ENCODE results near the gene DNM2.
"Not testable (repeated sequence)": the region's sequence is repeated elsewhere in the genome, so short reads cannot be mapped to it uniquely, and the experiment has no call there.

DNM2 gene

DNA sequence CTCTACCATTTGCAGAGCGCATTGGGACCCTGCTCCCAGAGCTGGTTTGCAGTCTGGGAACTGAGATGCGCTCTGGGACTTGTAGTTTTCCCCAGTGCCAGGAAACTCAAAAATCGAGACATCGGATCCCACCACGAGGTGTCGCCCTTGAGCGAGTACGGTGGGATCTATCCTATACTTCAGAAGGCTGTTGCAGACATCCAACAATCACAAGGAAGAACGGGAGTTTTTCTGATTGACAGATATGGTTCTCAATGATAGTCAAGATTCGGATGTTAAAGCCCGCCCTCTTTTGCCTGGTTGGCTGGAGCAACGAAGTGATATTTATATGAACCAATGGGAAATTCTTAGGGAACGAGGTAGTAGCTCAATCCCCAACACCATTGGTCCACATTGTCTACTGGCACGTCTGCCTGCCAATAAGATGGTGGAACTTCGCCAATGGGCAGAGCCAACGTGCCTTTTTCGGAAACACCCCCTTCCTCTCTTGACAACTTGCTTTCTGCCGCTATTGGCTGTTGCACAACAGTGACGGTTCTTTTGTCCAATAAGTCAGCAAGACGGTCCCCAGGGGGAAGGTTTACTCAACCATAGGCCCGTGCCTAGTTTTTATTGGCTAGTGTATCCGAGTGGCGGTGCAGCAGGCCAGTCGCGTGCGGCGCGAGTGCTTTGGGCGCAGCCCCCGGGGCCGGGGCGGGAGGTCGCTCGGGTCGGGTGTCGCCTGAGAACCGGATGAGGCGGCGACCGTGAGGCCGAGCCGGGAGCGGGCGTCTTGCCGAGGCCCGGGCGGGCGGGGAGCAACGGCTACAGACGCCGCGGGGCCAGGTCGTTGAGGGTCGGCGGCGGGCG lies at the start of gene DNM2:
DNM2 (plus strand) TSS at position 724 of the 849 bp plus-strand sequence. CDS start 164 bp downstream, outside the sequence.
- TF ChIP-seq, protein P1, sequence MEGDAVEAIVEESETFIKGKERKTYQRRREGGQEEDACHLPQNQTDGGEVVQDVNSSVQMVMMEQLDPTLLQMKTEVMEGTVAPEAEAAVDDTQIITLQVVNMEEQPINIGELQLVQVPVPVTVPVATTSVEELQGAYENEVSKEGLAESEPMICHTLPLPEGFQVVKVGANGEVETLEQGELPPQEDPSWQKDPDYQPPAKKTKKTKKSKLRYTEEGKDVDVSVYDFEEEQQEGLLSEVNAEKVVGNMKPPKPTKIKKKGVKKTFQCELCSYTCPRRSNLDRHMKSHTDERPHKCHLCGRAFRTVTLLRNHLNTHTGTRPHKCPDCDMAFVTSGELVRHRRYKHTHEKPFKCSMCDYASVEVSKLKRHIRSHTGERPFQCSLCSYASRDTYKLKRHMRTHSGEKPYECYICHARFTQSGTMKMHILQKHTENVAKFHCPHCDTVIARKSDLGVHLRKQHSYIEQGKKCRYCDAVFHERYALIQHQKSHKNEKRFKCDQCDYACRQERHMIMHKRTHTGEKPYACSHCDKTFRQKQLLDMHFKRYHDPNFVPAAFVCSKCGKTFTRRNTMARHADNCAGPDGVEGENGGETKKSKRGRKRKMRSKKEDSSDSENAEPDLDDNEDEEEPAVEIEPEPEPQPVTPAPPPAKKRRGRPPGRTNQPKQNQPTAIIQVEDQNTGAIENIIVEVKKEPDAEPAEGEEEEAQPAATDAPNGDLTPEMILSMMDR (IDR thresholded peaks at IDR 0.05; ENCODE audit: control insufficient read depth, extremely low read depth, insufficient read depth) = peak; percentile 87
- peak within 1 kb of the TSS; percentile 87 for H3K4me3 ChIP-seq (ENCODE audit: low read depth, low read length)

DNA sequence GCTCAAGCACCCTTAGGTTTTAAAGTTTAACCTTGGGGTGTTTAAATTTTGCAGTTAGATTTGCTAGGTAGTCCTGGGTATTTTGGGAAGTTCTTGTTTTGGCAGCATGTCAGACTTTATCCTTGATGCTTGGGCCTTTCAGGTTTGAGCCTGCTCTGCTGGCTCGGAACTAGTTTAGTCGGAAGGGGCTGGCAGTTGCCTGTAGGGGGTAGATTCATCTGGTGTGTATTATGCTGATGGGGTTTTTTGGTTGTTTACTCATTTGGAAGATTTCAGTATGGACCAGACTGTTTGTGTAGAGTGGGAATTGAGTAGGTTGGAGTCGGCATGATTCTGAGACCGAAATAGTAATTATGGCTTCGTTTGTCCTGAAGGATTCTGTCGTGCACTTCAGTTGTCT lies 48.6 kb upstream of the DNM2 start:
- DNase-seq (ENCODE audit: low read depth) = no peak
- no peak overlapping the region for H3K4me3 ChIP-seq (ENCODE audit: low read depth, low read length)
- TF ChIP-seq, protein P1 (IDR thresholded peaks at IDR 0.05; ENCODE audit: control insufficient read depth, extremely low read depth, insufficient read depth) = no peak

More for the DNA sequence above, at the start of gene DNM2:
- peak; percentile 100 for DNase-seq (ENCODE audit: low read depth)

DNA sequence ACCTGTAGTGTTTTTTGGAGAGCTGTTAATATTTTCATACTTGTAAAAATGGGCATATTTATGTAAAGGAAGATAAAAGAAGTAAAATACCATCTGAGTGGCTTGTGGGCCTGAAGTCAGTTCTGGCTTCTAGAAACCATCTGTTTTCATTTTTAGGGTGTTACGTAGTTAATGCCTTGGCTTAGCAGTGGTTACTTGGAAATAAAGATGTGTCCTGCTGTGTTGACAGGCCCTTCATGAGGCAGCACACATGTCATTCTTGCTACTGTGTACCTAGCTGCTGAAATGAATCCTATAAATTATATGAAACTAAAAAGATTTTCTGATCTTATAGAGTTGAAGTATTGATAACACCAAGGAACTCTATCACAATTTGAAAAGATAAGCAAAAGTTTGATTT lies 47.7 kb upstream of the DNM2 start:
- no peak overlapping the region for H3K4me3 ChIP-seq (ENCODE audit: low read depth, low read length)
- DNase-seq (ENCODE audit: low read depth) = no peak
- TF ChIP-seq, protein P1 (IDR thresholded peaks at IDR 0.05; ENCODE audit: control insufficient read depth, extremely low read depth, insufficient read depth) = no peak

DNA sequence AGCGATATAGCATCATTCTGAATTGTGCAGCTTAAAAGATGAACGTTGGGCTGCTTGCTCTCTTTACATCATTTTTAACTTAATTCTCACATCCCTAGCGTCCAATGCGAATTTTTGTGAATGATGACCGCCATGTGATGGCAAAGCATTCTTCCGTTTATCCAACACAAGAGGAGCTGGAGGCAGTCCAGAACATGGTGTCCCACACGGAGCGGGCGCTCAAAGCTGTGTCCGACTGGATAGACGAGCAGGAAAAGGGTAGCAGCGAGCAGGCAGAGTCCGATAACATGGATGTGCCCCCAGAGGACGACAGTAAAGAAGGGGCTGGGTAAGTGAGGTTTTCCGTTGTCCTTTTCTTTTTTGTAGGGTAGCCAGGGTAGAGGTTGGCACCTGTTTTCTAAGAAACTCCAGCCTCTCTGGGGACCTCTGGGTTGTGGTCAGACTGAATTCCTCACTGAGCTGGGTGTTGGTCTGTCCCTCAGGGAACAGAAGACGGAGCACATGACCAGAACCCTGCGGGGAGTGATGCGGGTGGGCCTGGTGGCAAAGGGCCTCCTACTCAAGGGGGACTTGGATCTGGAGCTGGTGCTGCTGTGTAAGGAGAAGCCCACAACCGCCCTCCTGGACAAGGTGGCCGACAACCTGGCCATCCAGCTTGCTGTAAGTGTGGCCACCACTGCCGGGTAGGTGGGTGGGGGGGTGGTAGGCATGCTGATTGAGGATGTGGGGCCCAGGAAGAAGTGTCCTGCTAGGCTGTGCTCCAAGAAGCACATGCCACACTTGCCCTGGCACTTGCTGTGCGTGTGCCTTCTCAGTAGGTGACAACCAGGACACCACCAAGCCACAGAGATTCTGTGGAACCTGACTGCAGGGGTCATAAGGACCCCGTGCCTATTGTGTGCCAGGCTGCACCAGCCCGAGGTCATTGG lies 46.7 kb upstream of the DNM2 start:
- TF ChIP-seq, protein P1 (IDR thresholded peaks at IDR 0.05; ENCODE audit: control insufficient read depth, extremely low read depth, insufficient read depth) = no peak
- no peak for DNase-seq (ENCODE audit: low read depth)
- H3K4me3 ChIP-seq (ENCODE audit: low read depth, low read length) = no peak overlapping the region

DNA sequence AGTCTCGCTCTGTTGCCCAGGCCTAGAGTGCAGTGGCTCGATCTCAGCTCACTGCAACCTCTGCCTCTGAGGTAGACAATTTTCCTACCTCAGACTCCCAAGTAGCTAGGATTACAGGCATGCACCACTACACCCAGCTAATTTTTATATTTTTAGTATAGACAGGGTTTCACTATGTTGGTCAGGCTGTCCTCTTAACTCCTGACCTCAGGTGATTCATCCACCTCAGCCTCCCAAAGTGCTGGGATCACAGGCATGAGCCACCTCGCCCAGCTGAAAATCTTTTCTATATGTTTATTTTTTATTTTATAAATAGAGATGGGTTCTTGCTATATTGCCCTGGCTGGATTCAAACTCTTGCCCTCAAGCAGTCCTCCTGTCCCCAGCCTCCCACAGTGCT lies 46.0 kb upstream of the DNM2 start:
- DNase-seq (ENCODE audit: low read depth); H3K4me3 ChIP-seq (ENCODE audit: low read depth, low read length): not testable (repeated sequence)

DNA sequence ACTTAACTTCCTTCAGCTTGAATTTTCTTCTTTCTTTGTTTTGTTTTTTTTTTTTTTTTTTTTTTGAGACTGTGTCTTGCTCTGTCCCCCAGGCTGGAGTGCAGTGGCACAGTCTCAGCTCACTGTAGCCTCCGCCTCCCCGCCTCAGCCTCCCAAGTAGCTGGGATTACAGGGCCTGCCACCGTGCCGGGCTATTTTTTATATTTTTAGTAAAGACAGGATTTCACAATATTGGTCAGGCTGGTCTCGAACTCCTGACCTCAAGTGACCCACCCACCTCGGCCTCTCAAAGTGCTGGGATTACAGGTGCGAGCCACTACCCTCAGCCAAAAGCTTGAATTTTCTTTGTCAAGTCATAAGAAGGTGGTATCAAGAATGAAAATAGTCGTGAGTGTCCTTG lies 42.7 kb upstream of the DNM2 start:
- H3K4me3 ChIP-seq (ENCODE audit: low read depth, low read length) = not testable (repeated sequence)

DNA sequence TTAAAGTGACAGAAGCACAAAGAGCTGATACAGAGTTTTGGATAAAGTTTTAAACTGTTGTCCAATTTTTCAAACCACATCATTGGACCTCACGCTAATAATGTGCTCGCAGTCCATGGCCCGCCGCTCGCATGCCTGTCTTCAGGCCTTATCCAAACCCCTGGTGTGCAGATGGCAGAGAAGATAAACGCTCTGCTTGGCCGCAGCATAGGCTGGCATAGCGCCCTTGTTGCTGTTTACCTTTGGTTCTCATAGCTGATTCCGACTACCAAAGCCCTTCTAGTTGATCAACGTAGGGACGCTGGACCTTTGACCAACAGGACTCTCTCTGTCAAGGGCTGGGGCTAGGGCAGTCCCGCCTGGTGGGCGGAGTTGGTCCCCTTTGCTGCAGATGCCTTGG lies 40.1 kb upstream of the DNM2 start:
- no peak overlapping the region for H3K4me3 ChIP-seq (ENCODE audit: low read depth, low read length)
- TF ChIP-seq, protein P1 (IDR thresholded peaks at IDR 0.05; ENCODE audit: control insufficient read depth, extremely low read depth, insufficient read depth) = no peak
- peak; percentile 93 for DNase-seq (ENCODE audit: low read depth)

More for the DNA sequence above, 42.7 kb upstream of the DNM2 start:
- DNase-seq (ENCODE audit: low read depth) = not testable (repeated sequence)
